H1 (cell line): ENCODE measurements around the gene ABL2. TPM values are rescaled to one million over a fixed set of nuclear protein-coding genes. Genes with fewer than 3 reads are reported as not detected.

ENCODE experiments used
- CTCF ChIA-PET: fragments of 300-600 bp; sonication (Branson Sonifier 250); formaldehyde crosslinking; loops from one replicate; lab custom pipeline; 2021; ENCODE audit not compliant: partially characterized antibody; lab: Charles Lee
- POLR2A ChIA-PET: fragments of 300-600 bp; sonication (Branson Sonifier 250); formaldehyde crosslinking; loops from one replicate; lab custom pipeline; 2021; ENCODE audit warnings: inconsistent platforms; ENCODE audit not compliant: partially characterized antibody; lab: Charles Lee
- DNase-seq, 2 experiments: peaks; one replicate each; pipeline versions ENCODE4 v3.0.0 to v3.0.0-alpha.2; 2010 to 2022; ENCODE audit warnings: low spot score in 2 of 2, low read depth in 1 of 2, mixed read lengths in 1 of 2
- FAIRE-seq: peaks from 2 replicates; lab custom pipeline; 2011; peaks lifted over from hg19 to GRCh38; lab: Jason Lieb, UNC
- H2AFZ ChIP-seq: 2 replicates; pipeline ENCODE4 v1.8.1; 2012; ENCODE audit warnings: low read length, inconsistent platforms
- H2AK5ac ChIP-seq: 2 replicates; pipeline ENCODE4 v1.6.1; 2013; ENCODE audit warnings: low read depth, low read length
- H2BK120ac ChIP-seq: replicated peaks from 2 replicates; pipeline ENCODE3; 2013; ENCODE audit warnings: low read depth, low read length, inconsistent platforms
- H2BK12ac ChIP-seq: 2 replicates; pipeline ENCODE4 v1.6.1; 2013; ENCODE audit warnings: low read depth, low read length
- H2BK15ac ChIP-seq: 2 replicates; pipeline ENCODE4 v1.6.1; 2013; ENCODE audit warnings: low read length
- H2BK20ac ChIP-seq: 2 replicates; pipeline ENCODE4 v1.6.1; 2013; ENCODE audit warnings: low read length
- H2BK5ac ChIP-seq: 2 replicates; pipeline ENCODE4 v1.6.1; 2013; ENCODE audit warnings: low read depth, low read length
- H3K14ac ChIP-seq: 2 replicates; pipeline ENCODE4 v1.6.1; 2013; ENCODE audit warnings: inconsistent platforms; ENCODE audit not compliant: insufficient read length
- H3K18ac ChIP-seq: 2 replicates; pipeline ENCODE4 v1.6.1; 2013; ENCODE audit warnings: low read length; ENCODE audit errors: extremely low read depth
- H3K23ac ChIP-seq: 2 replicates; pipeline ENCODE4 v1.6.1; 2013; ENCODE audit warnings: inconsistent platforms; ENCODE audit not compliant: insufficient read length
- H3K23me2 ChIP-seq: 2 replicates; pipeline ENCODE4 v1.6.1; 2013; ENCODE audit warnings: low read depth, low read length
- H3K27ac ChIP-seq: 2 replicates; pipeline ENCODE4 v1.6.1; 2011; ENCODE audit warnings: low read depth, low read length, inconsistent platforms
- H3K27me3 ChIP-seq, 4 experiments: replicated peaks in 1 of 4; 1 replicate in 1 of 4; 2 replicates in 3 of 4; pipeline versions ENCODE4 v1.6.1 to v1.8.1; 2011 to 2013; ENCODE audit warnings: low read length in 3 of 4, mild to moderate bottlenecking in 3 of 4, inconsistent platforms in 2 of 4, mixed read lengths in 2 of 4, moderate library complexity in 1 of 4; ENCODE audit not compliant: control insufficient read depth in 3 of 4, insufficient read depth in 3 of 4; ENCODE audit errors: extremely low read depth in 1 of 4
- H3K36me3 ChIP-seq, 4 experiments: 2 replicates each; pipeline versions ENCODE4 v1.6.1 to v1.8.1; 2011 to 2013; ENCODE audit warnings: mild to moderate bottlenecking in 4 of 4, low read length in 3 of 4, moderate library complexity in 2 of 4, control low read depth in 1 of 4, inconsistent platforms in 1 of 4; ENCODE audit not compliant: insufficient read depth in 4 of 4, control insufficient read depth in 2 of 4
- H3K4ac ChIP-seq: replicated peaks from 2 replicates; pipeline ENCODE3; 2013; ENCODE audit warnings: low read length, low read depth, mixed read lengths, inconsistent platforms; ENCODE audit not compliant: insufficient read length
- H3K4me1 ChIP-seq, 4 experiments: replicated peaks in 1 of 4; 1 replicate in 1 of 4; 2 replicates in 3 of 4; pipeline versions ENCODE4 v1.6.1 to v1.8.1; 2011 to 2013; ENCODE audit warnings: low read length in 3 of 4, inconsistent platforms in 2 of 4, mixed read lengths in 1 of 4; ENCODE audit not compliant: insufficient read depth in 4 of 4, control insufficient read depth in 3 of 4
- H3K4me2 ChIP-seq, 2 experiments: 2 replicates each; pipeline versions ENCODE4 v1.6.1 to v1.8.1; 2011 to 2013; ENCODE audit warnings: low read depth in 2 of 2, low read length in 2 of 2, control low read depth in 1 of 2, inconsistent platforms in 1 of 2, mild to moderate bottlenecking in 1 of 2; ENCODE audit not compliant: insufficient read depth in 1 of 2
- H3K4me3 ChIP-seq, 4 experiments: fragments of 200-600, 300-600 bp in 1 of 4; sonication (generic), shearing (Covaris generic), sonication (Bioruptor Twin) in 1 of 4; 2 replicates each; pipeline versions ENCODE4 v1.5.1 to v1.8.1; 2011 to 2016; ENCODE audit warnings: low read length in 4 of 4, low read depth in 3 of 4, control low read depth in 2 of 4, inconsistent platforms in 2 of 4, mild to moderate bottlenecking in 2 of 4, mixed read lengths in 1 of 4, moderate library complexity in 1 of 4; ENCODE audit not compliant: insufficient read depth in 2 of 4; ENCODE audit errors: extremely low read depth in 1 of 4
- H3K56ac ChIP-seq: replicated peaks from 2 replicates; pipeline ENCODE3; 2013; ENCODE audit warnings: low read depth, mild to moderate bottlenecking, mixed read lengths, low read length, inconsistent platforms; ENCODE audit not compliant: insufficient read length
- H3K79me1 ChIP-seq: 2 replicates; pipeline ENCODE4 v1.6.1; 2013; ENCODE audit warnings: low read depth, low read length, control low read depth
- H3K79me2 ChIP-seq, 2 experiments: 2 replicates each; pipeline versions ENCODE4 v1.6.1 to v1.8.1; 2012 to 2013; ENCODE audit warnings: low read length in 2 of 2, mild to moderate bottlenecking in 2 of 2, inconsistent platforms in 1 of 2; ENCODE audit not compliant: insufficient read depth in 2 of 2, control insufficient read depth in 1 of 2
- H3K9ac ChIP-seq, 4 experiments: replicated peaks in 1 of 4; 1 replicate in 1 of 4; 2 replicates in 3 of 4; pipeline versions ENCODE4 v1.6.1 to v1.8.1; 2011 to 2013; ENCODE audit warnings: low read depth in 3 of 4, low read length in 3 of 4, control low read depth in 2 of 4, mild to moderate bottlenecking in 2 of 4, moderate library complexity in 2 of 4, inconsistent platforms in 1 of 4; ENCODE audit errors: extremely low read depth in 1 of 4
- H3K9me3 ChIP-seq, 2 experiments: 2 replicates each; pipeline versions ENCODE4 v1.6.1 to v1.8.1; 2012 to 2013; ENCODE audit warnings: mild to moderate bottlenecking in 2 of 2, moderate library complexity in 2 of 2, control low read depth in 1 of 2, inconsistent platforms in 1 of 2, low read depth in 1 of 2, low read length in 1 of 2, mixed read lengths in 1 of 2; ENCODE audit not compliant: insufficient read depth in 2 of 2
- H4K20me1 ChIP-seq, 2 experiments: replicated peaks in 1 of 2; 2 replicates each; pipeline versions ENCODE3 to v1.8.1; 2011 to 2013; ENCODE audit warnings: inconsistent platforms in 2 of 2, low read length in 2 of 2, mild to moderate bottlenecking in 1 of 2; ENCODE audit not compliant: insufficient read depth in 2 of 2, control insufficient read depth in 1 of 2
- H4K5ac ChIP-seq: 2 replicates; pipeline ENCODE4 v1.6.1; 2013; ENCODE audit warnings: low read length, low read depth, mixed read lengths, inconsistent platforms; ENCODE audit not compliant: insufficient read length
- H4K8ac ChIP-seq: 2 replicates; pipeline ENCODE4 v1.8.0; 2013; ENCODE audit warnings: mild to moderate bottlenecking, moderate library complexity, low read length, inconsistent platforms; ENCODE audit not compliant: insufficient read depth; ENCODE audit errors: extremely low read depth
- H4K91ac ChIP-seq: replicated peaks from 2 replicates; pipeline ENCODE3; 2013; ENCODE audit warnings: low read length, mixed read lengths, inconsistent platforms; ENCODE audit not compliant: insufficient read length
- WGBS, 2 experiments: shearing (Covaris generic) in 1 of 2; methylation state at CpG; one replicate each; pipeline versions ENCODE4 v1.1.6 to v1.1.7; 2013 to 2015; ENCODE audit warnings: low lambda C conversion rate in 2 of 2, mixed read lengths in 2 of 2, inconsistent platforms in 1 of 2, low coverage in 1 of 2, missing lambda C conversion rate in 1 of 2; ENCODE audit not compliant: insufficient replicate concordance in 2 of 2, insufficient coverage in 1 of 2, insufficient read length in 1 of 2; ENCODE audit errors: extremely low coverage in 1 of 2, missing lambda C conversion rate in 1 of 2; 5-methylcytosine and 5-hydroxymethylcytosine counted together
- polyA plus RNA-seq, 7 experiments: library from polyadenylated mRNA; depleted of rRNA in 3 of 7; stranded (reverse) in 5 of 7; unstranded in 2 of 7; fragments of >200 nt in 5 of 7; fragments of 200-250 nt in 2 of 7; gene quantifications; 1 replicate in 5 of 7; 2 replicates in 1 of 7; 4 replicates in 1 of 7; pipeline versions ENCODE4 v1.2.1 to v1.2.3, GENCODE V29; 2011 to 2013; ENCODE audit warnings: missing spikeins in 2 of 7, mixed read lengths in 2 of 7
- total RNA-seq: library from RNA; stranded (reverse); fragmentation: NEBNext Ultra II Directional; extraction: Animal tissue kit (Norgen Biotek cat#: 25700); gene quantifications from 2 replicates; pipeline ENCODE4 v1.2.1, GENCODE V29; 2021

ABL2 gene
- total and polyA plus RNA-seq, 2 of the 8 experiments (the other 6 are each of a cell fraction or from before 2014, with no cell fraction given): 4.5 to 19.1 TPM

DNA sequence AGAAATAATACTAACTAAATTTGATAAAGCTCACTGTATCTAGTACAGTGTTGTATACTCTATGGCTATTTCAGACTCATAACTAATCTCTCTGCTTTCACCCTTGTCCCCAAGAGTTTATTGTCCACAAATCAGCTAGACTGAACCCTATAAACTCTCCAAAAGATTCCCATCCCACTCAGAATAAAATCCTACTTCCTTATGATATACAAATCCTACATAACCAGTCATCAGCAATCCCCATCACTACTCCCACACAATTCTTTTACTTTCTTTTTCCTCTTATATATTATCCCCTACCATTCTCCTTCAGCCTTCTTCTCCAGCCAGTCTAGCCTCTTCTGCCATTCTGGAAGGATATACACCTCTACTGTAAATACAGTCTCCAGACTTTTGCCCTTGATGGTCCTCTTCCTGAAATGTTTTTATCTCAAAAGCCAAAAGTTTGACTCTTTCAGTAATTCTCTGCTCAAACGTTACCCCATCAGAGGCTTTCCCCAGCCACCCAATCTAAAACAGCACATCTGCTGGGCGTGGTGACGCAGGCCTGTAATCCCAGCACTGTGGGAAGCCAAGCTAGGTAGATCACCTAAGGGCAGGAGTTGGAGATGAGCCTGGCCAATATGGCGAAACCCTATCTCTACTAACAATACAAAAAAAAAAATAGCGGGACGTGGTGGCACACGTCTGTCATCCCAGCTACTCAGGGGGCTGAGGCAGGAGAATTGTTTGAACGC, 41.6 kb downstream of the ABL2 start:
- Histone ChIP-seq H3K14ac (no peak overlapping the region), H3K27me3 (no peaks in the 10 kb centered on the region), H2BK120ac (no peak overlapping the region), H2BK15ac (no peak overlapping the region), H2BK20ac (no peak overlapping the region), H2BK5ac (no peak overlapping the region), H4K8ac (no peak overlapping the region; the same call in 1 of the 2 replicates), H3K23ac (no peak overlapping the region), H3K9ac (no peak overlapping the region), H3K18ac (no peak overlapping the region), H3K4ac (no peak overlapping the region), H3K56ac (no peak overlapping the region), H3K4me1 (no peaks in the 10 kb centered on the region), H4K91ac (no peak overlapping the region), H3K79me1 (peaks cover 2% of the 10 kb centered on the region; the same call in 1 of the 2 replicates), H2BK12ac (no peak overlapping the region), H4K20me1 (no peaks in the 10 kb centered on the region), H3K4me3 (no peak overlapping the region), H3K79me2 (peaks cover 0 to 38% of the 10 kb centered on the region in 2 experiments; a peak in 2 of 4 replicates), H4K5ac (no peak overlapping the region), H3K27ac (no peak overlapping the region), H3K23me2 (no peaks in the 10 kb centered on the region), H2AK5ac (no peak overlapping the region), H3K36me3 (no peaks in the 10 kb centered on the region), H3K9me3 (no peaks in the 10 kb centered on the region), H3K4me2 (no peak overlapping the region), H2AFZ (no peak overlapping the region)
- DNase-seq: no peak
- ChIA-PET POLR2A (interaction anchor here (0.6 kb wide), 1 partner anchor 10 kb away, joined by 4 read pairs; no protein-coding TSS in a partner anchor), CTCF (no interaction called here)
- 90% methylated on average over 8 of the region's 8 CpGs; no CpG with 5 or more reads in 1 of the 2 experiments for WGBS, 2 experiments
- FAIRE-seq: no peak
